Keratinocyte (primary cell): ENCODE results near the gene TBC1D7.

Experiments
- CTCF ChIP-seq, 3 experiments: IDR thresholded peaks in 1 of 3; conservative IDR thresholded peaks in 1 of 3; optimal IDR thresholded peaks in 1 of 3; 2 replicates in 2 of 3; 3 replicates in 1 of 3; pipeline versions ENCODE3 to v1.5.1; 2011; ENCODE audit warnings: low read length in 3 of 3, mild to moderate bottlenecking in 3 of 3, moderate library complexity in 2 of 3, control low read depth in 1 of 3, inconsistent platforms in 1 of 3; ENCODE audit not compliant: insufficient read depth in 2 of 3; ENCODE audit errors: extremely low read depth in 1 of 3
- EZH2 ChIP-seq: IDR thresholded peaks from one replicate; pipeline ENCODE4 v1.6.1; 2012; ENCODE audit warnings: inconsistent platforms, mild to moderate bottlenecking, low read length, moderate library complexity

DNA sequence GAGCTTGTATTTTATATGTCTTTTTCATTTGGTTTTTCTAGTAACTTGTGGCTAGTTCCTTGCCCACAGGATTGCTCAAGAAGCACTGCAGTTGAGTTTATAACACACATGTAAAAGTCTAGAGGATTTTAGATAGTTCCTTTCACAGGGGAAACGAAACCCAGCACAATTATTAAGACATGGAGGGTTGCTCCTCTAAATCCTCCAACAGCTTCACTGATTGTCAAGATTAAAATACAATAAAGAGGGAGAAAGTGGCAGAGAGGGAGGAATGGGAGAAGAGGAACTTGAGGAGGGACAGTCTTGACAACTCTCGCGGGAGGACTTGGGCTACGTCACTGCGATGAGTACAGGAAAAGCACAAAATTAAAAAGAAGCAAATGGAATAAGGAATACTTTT lies 9.7 kb upstream of the TBC1D7 start:
- no peak for TF ChIP-seq CTCF (optimal IDR thresholded peaks at IDR 0.05 in 1 of 3, IDR thresholded peaks at IDR 0.05 in 1 of 3, conservative IDR thresholded peaks at IDR 0.05 in 1 of 3; ENCODE audit: extremely low read depth in 1 of 3, insufficient read depth in 2 of 3, low read length in 3 of 3)
- no peak for TF ChIP-seq EZH2
